ENCODE measurements around the gene RAD51D.
"Not testable (repeated sequence)": the region's sequence is repeated elsewhere in the genome, so short reads cannot be mapped to it uniquely, and the experiment has no call there.

Gene RAD51D

GRCh38 chr17:35129154-35129972, 9.7 kb upstream of the RAD51D start:
- TF ChIP-seq, protein P1, sequence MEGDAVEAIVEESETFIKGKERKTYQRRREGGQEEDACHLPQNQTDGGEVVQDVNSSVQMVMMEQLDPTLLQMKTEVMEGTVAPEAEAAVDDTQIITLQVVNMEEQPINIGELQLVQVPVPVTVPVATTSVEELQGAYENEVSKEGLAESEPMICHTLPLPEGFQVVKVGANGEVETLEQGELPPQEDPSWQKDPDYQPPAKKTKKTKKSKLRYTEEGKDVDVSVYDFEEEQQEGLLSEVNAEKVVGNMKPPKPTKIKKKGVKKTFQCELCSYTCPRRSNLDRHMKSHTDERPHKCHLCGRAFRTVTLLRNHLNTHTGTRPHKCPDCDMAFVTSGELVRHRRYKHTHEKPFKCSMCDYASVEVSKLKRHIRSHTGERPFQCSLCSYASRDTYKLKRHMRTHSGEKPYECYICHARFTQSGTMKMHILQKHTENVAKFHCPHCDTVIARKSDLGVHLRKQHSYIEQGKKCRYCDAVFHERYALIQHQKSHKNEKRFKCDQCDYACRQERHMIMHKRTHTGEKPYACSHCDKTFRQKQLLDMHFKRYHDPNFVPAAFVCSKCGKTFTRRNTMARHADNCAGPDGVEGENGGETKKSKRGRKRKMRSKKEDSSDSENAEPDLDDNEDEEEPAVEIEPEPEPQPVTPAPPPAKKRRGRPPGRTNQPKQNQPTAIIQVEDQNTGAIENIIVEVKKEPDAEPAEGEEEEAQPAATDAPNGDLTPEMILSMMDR (IDR thresholded peaks at IDR 0.05; ENCODE audit: low read depth, low read length), result no peak
- Histone ChIP-seq H3K9me3 (ENCODE audit: severe bottlenecking) (no peaks in the 10 kb centered on the region), H3K36me3 (peaks cover 45% of the 10 kb centered on the region), H3K27me3 (ENCODE audit: insufficient read depth, low read depth, severe bottlenecking) (no peaks in the 10 kb centered on the region), H3K4me3 (ENCODE audit: low read depth, low read length) (no peak overlapping the region), H3K27ac (no peak overlapping the region)
- no peak for DNase-seq

- Histone ChIP-seq H3K27me3 (ENCODE audit: insufficient read depth, low read depth, severe bottlenecking) (no peaks in the 10 kb centered on the region), H3K9me3 (ENCODE audit: severe bottlenecking) (no peaks in the 10 kb centered on the region), H3K4me3 (ENCODE audit: low read depth, low read length) (no peak overlapping the region), H3K36me3 (peaks cover 30% of the 10 kb centered on the region), H3K27ac (no peak overlapping the region)
- no peak for DNase-seq
- TF ChIP-seq, protein P1 (IDR thresholded peaks at IDR 0.05; ENCODE audit: low read depth, low read length), result no peak
Measured at GRCh38 chr17:35127751-35128514, 8.3 kb upstream of the RAD51D start.

- Histone ChIP-seq H3K9me3 (ENCODE audit: severe bottlenecking) (no peaks in the 10 kb centered on the region), H3K27ac (no peak within 1 kb of the TSS), H3K36me3 (peaks cover 3% of the 10 kb centered on the region; the same call in 1 of the 2 replicates), H3K27me3 (ENCODE audit: insufficient read depth, low read depth, severe bottlenecking) (no peaks in the 10 kb centered on the region), H3K4me3 (ENCODE audit: low read depth, low read length) (no peak within 1 kb of the TSS)
- TF ChIP-seq, protein P1 (IDR thresholded peaks at IDR 0.05; ENCODE audit: low read depth, low read length), result no peak
- no peak for DNase-seq
Measured at GRCh38 chr17:35121315-35121714, 1.7 kb upstream of the RAD51D start, which contains the start of gene FNDC8. FNDC8 (plus strand) TSS chr17:35121615; CDS start chr17:35121694, 79 bp downstream.

DNA sequence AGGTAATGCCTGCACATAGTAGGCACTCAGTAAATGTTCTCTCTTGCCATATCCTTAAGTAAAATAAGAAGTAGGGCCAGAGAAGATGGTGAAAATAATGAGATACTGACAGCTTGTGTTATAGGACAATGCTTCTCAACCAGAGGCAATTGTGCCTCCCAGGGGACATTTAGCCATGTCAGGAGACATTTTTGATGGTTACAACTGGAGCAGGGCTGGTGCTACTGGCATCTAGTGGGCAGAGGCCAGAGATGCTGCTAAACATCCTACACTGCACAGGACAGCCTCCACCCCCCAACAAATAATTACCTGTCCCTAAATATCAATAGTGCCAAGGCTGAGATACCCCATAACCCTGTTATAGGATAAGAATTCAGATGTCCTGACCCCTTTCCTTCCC, 1.7 kb downstream of the RAD51D start:
- no peak for DNase-seq
- Histone ChIP-seq H3K27me3 (ENCODE audit: insufficient read depth, low read depth, severe bottlenecking) (no peaks in the 10 kb centered on the region), H3K4me3 (ENCODE audit: low read depth, low read length) (no peak overlapping the region), H3K27ac (no peak overlapping the region), H3K36me3 (peaks cover 3% of the 10 kb centered on the region; the same call in 1 of the 2 replicates), H3K9me3 (ENCODE audit: severe bottlenecking) (no peaks in the 10 kb centered on the region)
- TF ChIP-seq, protein P1 (IDR thresholded peaks at IDR 0.05; ENCODE audit: low read depth, low read length), result no peak

GRCh38 chr17:35116845-35117244, 2.8 kb downstream of the RAD51D start:
- no peak overlapping the region for H3K4me3 ChIP-seq (ENCODE audit: low read depth, low read length)
- no peaks in the 10 kb centered on the region for H3K9me3 ChIP-seq (ENCODE audit: severe bottlenecking)
- H3K27ac ChIP-seq, result no peak overlapping the region
- peak; percentile 21 for DNase-seq
- H3K36me3 ChIP-seq, result peaks cover 3% of the 10 kb centered on the region; the same call in 1 of the 2 replicates
- TF ChIP-seq, protein P1 (IDR thresholded peaks at IDR 0.05; ENCODE audit: low read depth, low read length), result peak; percentile 28; the same call in 1 of the 2 replicates
- H3K27me3 ChIP-seq (ENCODE audit: insufficient read depth, low read depth, severe bottlenecking), result no peaks in the 10 kb centered on the region

DNA sequence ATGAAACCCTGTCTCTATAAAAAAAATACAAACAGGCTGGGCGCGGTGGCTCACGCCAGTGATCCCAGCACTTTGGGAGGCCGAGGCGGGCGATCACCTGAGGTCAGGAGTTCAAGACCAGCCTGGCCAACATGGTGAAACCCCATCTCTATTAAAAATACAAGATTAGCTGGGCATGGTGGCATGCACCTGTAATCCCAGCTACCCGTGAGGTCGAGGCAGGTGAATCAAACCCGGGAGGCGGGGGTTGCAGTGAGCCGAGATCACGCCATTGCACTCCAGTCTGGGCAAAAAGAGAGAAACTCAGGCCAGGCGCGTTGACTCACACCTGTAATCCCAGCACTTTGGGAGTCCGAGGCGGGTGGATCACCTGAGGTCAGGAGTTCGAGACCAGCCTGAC, 8.9 kb downstream of the RAD51D start:
- H3K27ac ChIP-seq; H3K36me3 ChIP-seq; H3K9me3 ChIP-seq (ENCODE audit: severe bottlenecking); H3K4me3 ChIP-seq (ENCODE audit: low read depth, low read length); DNase-seq; H3K27me3 ChIP-seq (ENCODE audit: insufficient read depth, low read depth, severe bottlenecking): not testable (repeated sequence)

Measured in WERI-Rb-1 (cell line).